HCT116 (cell line): ENCODE measurements around the gene GATC. TPM values are rescaled to one million over a fixed set of nuclear protein-coding genes. Genes with fewer than 3 reads are reported as not detected.

ENCODE experiments used
- ATAC-seq: fragments of 200-7000 bp; cut with Tn5 transposase; 2 replicates; pipeline ENCODE4 v1.9.1; 2020; ENCODE audit warnings: mild to moderate bottlenecking, moderate library complexity
- BruUV-seq: library from RNA; stranded (reverse); fragments of 400-500 nt; replicated peaks from 2 replicates; lab custom pipeline; 2021; lab: Mats Ljungman, UMichigan
- CTCF ChIA-PET: fragments of 300-600 bp; sonication (Branson Sonifier 250); formaldehyde crosslinking; loops from one replicate; lab custom pipeline; 2021; ENCODE audit warnings: antibody characterized with exemption; lab: Charles Lee
- POLR2A ChIA-PET: fragments of 300-600, 350-600 bp; sonication (Branson Sonifier 250); formaldehyde crosslinking; loops from one replicate; lab custom pipeline; 2021; ENCODE audit warnings: antibody characterized with exemption; lab: Charles Lee
- RAD21 ChIA-PET, 2 experiments: fragments of 300-600 bp; sonication (Branson Sonifier 250); formaldehyde crosslinking; loops; one replicate each; lab custom pipeline; 2023; ENCODE audit warnings: low total read pairs in 2 of 2; ENCODE audit not compliant: uncharacterized antibody in 2 of 2, unreplicated experiment in 2 of 2, low non-redundant PET in 1 of 2; lab: Charles Lee
- DNase-seq: peaks from one replicate; pipeline ENCODE4 v3.0.0-alpha.2; 2010; ENCODE audit warnings: low read depth, low spot score
- H2AFZ ChIP-seq: fragments of 200-600 bp; shearing (Covaris generic), sonication (generic); 2 replicates; pipeline ENCODE4 v1.6.1; 2017; ENCODE audit warnings: low read depth, mixed run types, mixed read lengths, antibody characterized with exemption, low read length; ENCODE audit not compliant: poor library complexity, severe bottlenecking
- H3K27ac ChIP-seq: 2 replicates; pipeline ENCODE4 v1.5.1; 2012; ENCODE audit warnings: low read depth, low read length
- H3K27me3 ChIP-seq: fragments of 200-600 bp; sonication (generic); 2 replicates; pipeline ENCODE4 v1.6.1; 2016; ENCODE audit warnings: mixed run types, low read length, mixed read lengths; ENCODE audit not compliant: insufficient read depth
- H3K36me3 ChIP-seq, 2 experiments: fragments of 200-500 bp in 1 of 2; fragments of 200-600 bp in 1 of 2; sonication (Bioruptor generic) in 1 of 2; sonication (generic) in 1 of 2; 2 replicates each; pipeline versions ENCODE4 v1.5.1 to v1.6.1; 2014 to 2016; ENCODE audit warnings: low read length in 2 of 2, inconsistent platforms in 1 of 2, mixed read lengths in 1 of 2, mixed run types in 1 of 2; ENCODE audit not compliant: insufficient read depth in 2 of 2, control insufficient read depth in 1 of 2
- H3K4me1 ChIP-seq, 2 experiments: fragments of 200-600 bp in 1 of 2; sonication (generic) in 1 of 2; 2 replicates each; pipeline versions ENCODE4 v1.5.1 to v1.6.1; 2012 to 2017; ENCODE audit warnings: low read length in 2 of 2, inconsistent platforms in 1 of 2, mild to moderate bottlenecking in 1 of 2, mixed read lengths in 1 of 2, mixed run types in 1 of 2, moderate library complexity in 1 of 2; ENCODE audit not compliant: insufficient read depth in 2 of 2, control insufficient read depth in 1 of 2
- H3K4me2 ChIP-seq: fragments of 200-600 bp; sonication (generic); 2 replicates; pipeline ENCODE4 v1.6.1; 2017; ENCODE audit warnings: mixed run types, low read length, mixed read lengths
- H3K4me3 ChIP-seq, 2 experiments: fragments of 200-600 bp in 1 of 2; sonication (generic) in 1 of 2; replicated peaks in 1 of 2; 2 replicates each; pipeline ENCODE4 v1.5.1; 2011 to 2016; ENCODE audit warnings: low read length in 2 of 2, control low read depth in 1 of 2, low read depth in 1 of 2, mild to moderate bottlenecking in 1 of 2, mixed read lengths in 1 of 2, mixed run types in 1 of 2
- H3K79me2 ChIP-seq: fragments of 200-600 bp; sonication (generic); 2 replicates; pipeline ENCODE4 v1.6.1; 2017; ENCODE audit warnings: mild to moderate bottlenecking, mixed run types, low read length, moderate library complexity, mixed read lengths; ENCODE audit not compliant: insufficient read depth
- H3K9ac ChIP-seq: fragments of 200-600 bp; sonication (generic); 2 replicates; pipeline ENCODE4 v1.6.1; 2016; ENCODE audit warnings: low read length, mixed read lengths
- H3K9me2 ChIP-seq: fragments of 200-600 bp; sonication (generic), shearing (Covaris generic); 2 replicates; pipeline ENCODE4 v1.6.1; 2017; ENCODE audit warnings: mixed run types, mild to moderate bottlenecking, moderate library complexity; ENCODE audit not compliant: insufficient read depth
- H3K9me3 ChIP-seq, 2 experiments: fragments of 200-500 bp in 1 of 2; fragments of 200-600 bp in 1 of 2; sonication (Bioruptor generic) in 1 of 2; sonication (generic) in 1 of 2; 2 replicates each; pipeline ENCODE4 v1.6.1; 2014 to 2017; ENCODE audit warnings: low read length in 2 of 2, mixed read lengths in 2 of 2, inconsistent platforms in 1 of 2, low read depth in 1 of 2, mild to moderate bottlenecking in 1 of 2, mixed run types in 1 of 2, moderate library complexity in 1 of 2; ENCODE audit not compliant: control insufficient read depth in 1 of 2, insufficient read depth in 1 of 2
- H4K20me1 ChIP-seq: fragments of 200-600 bp; sonication (generic), shearing (Covaris generic); 2 replicates; pipeline ENCODE4 v1.6.1; 2017; ENCODE audit warnings: mixed run types, mild to moderate bottlenecking, moderate library complexity; ENCODE audit not compliant: insufficient read depth
- CEBPB ChIP-seq: IDR thresholded peaks from 2 replicates; pipeline ENCODE4 v1.6.1; 2012; ENCODE audit warnings: low read depth
- EZH2 ChIP-seq: fragments of 200-600 bp; sonication (generic); IDR thresholded peaks from 2 replicates; pipeline ENCODE4 v1.6.1; 2017; ENCODE audit warnings: antibody characterized with exemption, mixed run types
- EZH2phosphoT487 ChIP-seq: fragments of 200-600 bp; IDR thresholded peaks from 2 replicates; pipeline ENCODE4 v1.6.1; 2018; ENCODE audit warnings: antibody characterized with exemption, borderline replicate concordance
- FOSL1 ChIP-seq: IDR thresholded peaks from 2 replicates; pipeline ENCODE4 v1.6.1; 2012; ENCODE audit warnings: low read depth
- JUND ChIP-seq: IDR thresholded peaks from 2 replicates; pipeline ENCODE4 v1.6.1; 2012
- SIN3A ChIP-seq: IDR thresholded peaks from 2 replicates; pipeline ENCODE4 v1.6.1; 2012; ENCODE audit warnings: low read depth
- SRF ChIP-seq: IDR thresholded peaks from 2 replicates; pipeline ENCODE4 v1.6.1; 2012; ENCODE audit warnings: low read depth
- TCF7L2 ChIP-seq: IDR thresholded peaks from 2 replicates; pipeline ENCODE4 v1.7.0; 2011; ENCODE audit warnings: borderline replicate concordance, inconsistent platforms; ENCODE audit not compliant: insufficient read depth, insufficient read length; ENCODE audit errors: extremely low read depth
- ZFX ChIP-seq: fragments of 450-650 bp; IDR thresholded peaks from 2 replicates; pipeline ENCODE4 v1.6.1; 2017
- ZNF274 ChIP-seq: fragments of 200-500 bp; sonication (Bioruptor generic); IDR thresholded peaks from 2 replicates; pipeline ENCODE4 v1.6.1; 2014; ENCODE audit warnings: mild to moderate bottlenecking, low read depth, low read length, inconsistent platforms
- intact Hi-C: fragments of 100-400 bp; cut with micrococcal nuclease; formaldehyde crosslinking; loops from 2 replicates; pipeline ENCODE4 v1.10.0; 2022
- total RNA-seq: library from RNA; stranded (reverse); gene quantifications from one replicate; pipeline ENCODE4 v1.2.1, GENCODE V29; 2021; ENCODE audit not compliant: unreplicated experiment
- TF ChIP-seq, protein P1 (sequence below): IDR thresholded peaks from 2 replicates; pipeline ENCODE4 v1.6.1; 2012; ENCODE audit warnings: low read depth
- TF ChIP-seq, protein P2 (sequence below): IDR thresholded peaks from 2 replicates; pipeline ENCODE4 v1.6.1; 2012

Gene GATC
- total RNA-seq, 1 experiment from 2014 or later: 48.7 TPM

DNA sequence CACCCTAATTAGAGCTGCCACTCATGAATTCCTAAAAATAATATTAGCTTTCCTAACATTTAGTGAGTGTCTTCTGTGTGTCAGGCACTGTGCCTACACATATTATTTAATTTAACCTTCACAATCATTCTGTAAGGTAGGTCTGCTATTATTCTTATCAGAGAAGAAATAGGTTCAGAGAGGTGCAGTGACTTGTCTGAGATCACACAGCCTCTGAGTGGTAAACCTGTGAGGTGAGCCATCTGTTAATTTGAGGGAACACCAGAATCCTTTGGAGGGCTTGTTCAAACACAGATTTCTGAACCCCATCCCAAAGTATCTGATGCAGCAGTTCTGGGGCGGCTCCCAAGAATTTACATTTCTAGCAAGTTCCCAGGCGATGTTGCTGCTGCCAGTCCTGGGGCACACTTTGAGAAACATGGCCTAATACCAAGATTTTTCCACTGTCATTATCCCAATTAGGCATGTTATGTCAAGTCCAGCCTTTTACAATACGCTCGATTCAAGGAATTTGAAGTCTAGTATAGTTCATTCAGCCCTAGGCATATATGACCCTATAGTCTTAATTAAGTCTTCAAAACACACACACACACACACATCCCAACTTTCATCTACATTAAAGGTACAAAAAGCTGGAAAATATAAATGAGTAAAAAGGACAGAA, 28.2 kb upstream of the GATC start:
- Histone ChIP-seq H3K9ac (no peak overlapping the region), H3K9me2 (no peaks in the 10 kb centered on the region), H3K9me3 (no peaks in the 10 kb centered on the region), H4K20me1 (no peaks in the 10 kb centered on the region), H2AFZ (no peak overlapping the region), H3K36me3 (no peaks in the 10 kb centered on the region), H3K27me3 (no peaks in the 10 kb centered on the region), H3K79me2 (no peaks in the 10 kb centered on the region), H3K4me3 (no peak overlapping the region), H3K4me1 (no peaks in the 10 kb centered on the region), H3K4me2 (no peak overlapping the region), H3K27ac (no peak overlapping the region)
- no peak for TF ChIP-seq SIN3A
- TF ChIP-seq ZFX: no peak
- no peak for TF ChIP-seq EZH2phosphoT487
- ChIA-PET CTCF (no interaction called here), POLR2A (no interaction called here), RAD21 (no interaction called here)
- ATAC-seq (no peak), DNase-seq (no peak)
- BruUV-seq: no TSS peak
- intact Hi-C loops: no loop called here

DNA sequence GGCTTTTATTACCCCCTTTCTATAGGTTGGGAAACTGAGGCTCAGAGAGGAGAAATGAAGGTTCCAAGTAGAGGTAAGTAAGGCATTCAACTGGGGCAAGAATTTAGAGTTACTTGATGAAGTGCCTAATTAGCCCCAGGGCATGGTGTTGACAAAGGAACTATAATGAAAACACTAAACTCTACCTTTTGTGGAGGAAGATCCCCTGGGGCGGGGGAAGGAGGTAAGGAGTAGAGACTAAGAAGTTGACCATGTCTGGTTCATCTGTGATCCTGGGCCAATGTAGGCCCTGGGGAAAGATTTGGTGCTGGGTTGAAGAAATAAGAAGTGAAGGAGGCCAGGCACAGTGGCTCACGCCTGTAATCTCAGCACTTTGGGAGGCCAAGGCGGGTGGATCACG, 24.5 kb upstream of the GATC start:
- ChIA-PET POLR2A (no interaction called here), RAD21 (interaction anchor here in 1 of 2 experiments (0.7 kb wide), 1 partner anchor 548 kb away, joined by 6 read pairs; no protein-coding TSS in a partner anchor), CTCF (no interaction called here)
- no peaks in the 10 kb centered on the region for H3K9me2 ChIP-seq
- BruUV-seq: no TSS peak
- DNase-seq (no peak), ATAC-seq (no peak)
- H3K27me3 ChIP-seq: no peaks in the 10 kb centered on the region
- no peaks in the 10 kb centered on the region for H3K9me3 ChIP-seq
- H4K20me1 ChIP-seq: no peaks in the 10 kb centered on the region
- H3K4me1 ChIP-seq: no peaks in the 10 kb centered on the region
- no peak overlapping the region for H3K4me2 ChIP-seq
- H3K9ac ChIP-seq: no peak overlapping the region
- H3K4me3 ChIP-seq: no peak overlapping the region
- no peak overlapping the region for H3K27ac ChIP-seq
- H3K79me2 ChIP-seq: no peaks in the 10 kb centered on the region
- no peak for TF ChIP-seq FOSL1
- TF ChIP-seq EZH2: no peak
- TF ChIP-seq TCF7L2: no peak
- TF ChIP-seq, protein P1, sequence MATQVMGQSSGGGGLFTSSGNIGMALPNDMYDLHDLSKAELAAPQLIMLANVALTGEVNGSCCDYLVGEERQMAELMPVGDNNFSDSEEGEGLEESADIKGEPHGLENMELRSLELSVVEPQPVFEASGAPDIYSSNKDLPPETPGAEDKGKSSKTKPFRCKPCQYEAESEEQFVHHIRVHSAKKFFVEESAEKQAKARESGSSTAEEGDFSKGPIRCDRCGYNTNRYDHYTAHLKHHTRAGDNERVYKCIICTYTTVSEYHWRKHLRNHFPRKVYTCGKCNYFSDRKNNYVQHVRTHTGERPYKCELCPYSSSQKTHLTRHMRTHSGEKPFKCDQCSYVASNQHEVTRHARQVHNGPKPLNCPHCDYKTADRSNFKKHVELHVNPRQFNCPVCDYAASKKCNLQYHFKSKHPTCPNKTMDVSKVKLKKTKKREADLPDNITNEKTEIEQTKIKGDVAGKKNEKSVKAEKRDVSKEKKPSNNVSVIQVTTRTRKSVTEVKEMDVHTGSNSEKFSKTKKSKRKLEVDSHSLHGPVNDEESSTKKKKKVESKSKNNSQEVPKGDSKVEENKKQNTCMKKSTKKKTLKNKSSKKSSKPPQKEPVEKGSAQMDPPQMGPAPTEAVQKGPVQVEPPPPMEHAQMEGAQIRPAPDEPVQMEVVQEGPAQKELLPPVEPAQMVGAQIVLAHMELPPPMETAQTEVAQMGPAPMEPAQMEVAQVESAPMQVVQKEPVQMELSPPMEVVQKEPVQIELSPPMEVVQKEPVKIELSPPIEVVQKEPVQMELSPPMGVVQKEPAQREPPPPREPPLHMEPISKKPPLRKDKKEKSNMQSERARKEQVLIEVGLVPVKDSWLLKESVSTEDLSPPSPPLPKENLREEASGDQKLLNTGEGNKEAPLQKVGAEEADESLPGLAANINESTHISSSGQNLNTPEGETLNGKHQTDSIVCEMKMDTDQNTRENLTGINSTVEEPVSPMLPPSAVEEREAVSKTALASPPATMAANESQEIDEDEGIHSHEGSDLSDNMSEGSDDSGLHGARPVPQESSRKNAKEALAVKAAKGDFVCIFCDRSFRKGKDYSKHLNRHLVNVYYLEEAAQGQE: no peak
- no peak for TF ChIP-seq JUND
- no peak for TF ChIP-seq CEBPB
- no peak for TF ChIP-seq EZH2phosphoT487
- TF ChIP-seq, protein P2, sequence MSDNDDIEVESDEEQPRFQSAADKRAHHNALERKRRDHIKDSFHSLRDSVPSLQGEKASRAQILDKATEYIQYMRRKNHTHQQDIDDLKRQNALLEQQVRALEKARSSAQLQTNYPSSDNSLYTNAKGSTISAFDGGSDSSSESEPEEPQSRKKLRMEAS: no peak
- no peak for TF ChIP-seq SRF
- TF ChIP-seq ZNF274: no peak
- intact Hi-C loops: no loop called here
- no peaks in the 10 kb centered on the region for H3K36me3 ChIP-seq
- H2AFZ ChIP-seq: no peak overlapping the region
